Lower leg skin (tissue), 4 donors: ENCODE measurements around the gene APPL1. TPM values are rescaled to one million over a fixed set of nuclear protein-coding genes. Genes with fewer than 3 reads are reported as not detected.

ENCODE experiments used
- DNase-seq, 2 donors: peaks; one replicate each; pipeline ENCODE4 v3.0.0-alpha.2; 2019; ENCODE audit warnings: low spot score in 2 of 2
- H3K4me3 ChIP-seq: fragments of 200-600 bp; sonication (generic); 2 replicates; pipeline ENCODE4 v1.5.1; 2017; ENCODE audit warnings: mild to moderate bottlenecking, low read depth; ENCODE audit not compliant: poor library complexity, severe bottlenecking
- POLR2A ChIP-seq, 2 donors: fragments of 450-650 bp; IDR thresholded peaks; one replicate each; pipeline ENCODE4 v1.6.1; 2016 to 2017; ENCODE audit warnings: antibody characterized with exemption in 2 of 2, mild to moderate bottlenecking in 1 of 2, moderate library complexity in 1 of 2
- WGBS, 2 donors: methylation state at CpG; one replicate each; pipeline ENCODE4 v1.1.5; 2018; 5-methylcytosine and 5-hydroxymethylcytosine counted together
- intact Hi-C: fragments of 100-400 bp; cut with DNase I; formaldehyde crosslinking; loops from one replicate; pipeline ENCODE4 v1.15.0; 2023; ENCODE audit warnings: low total_unique reads
- total RNA-seq, 4 donors: library from RNA; depleted of rRNA; stranded (reverse); fragments of >200 nt; gene quantifications; one replicate each; pipeline ENCODE4 v1.1.0, GENCODE V29; 2016
- TF ChIP-seq, protein P1 (sequence below), 3 donors: fragments of 450-650 bp; IDR thresholded peaks; one replicate each; pipeline ENCODE4 v1.5.1; 2016; ENCODE audit warnings: antibody characterized with exemption in 3 of 3, mild to moderate bottlenecking in 3 of 3, moderate library complexity in 2 of 3

APPL1 gene
- total RNA-seq, 4 donors from 2014 or later = 41.8 to 49.0 (median 44.5) TPM

DNA sequence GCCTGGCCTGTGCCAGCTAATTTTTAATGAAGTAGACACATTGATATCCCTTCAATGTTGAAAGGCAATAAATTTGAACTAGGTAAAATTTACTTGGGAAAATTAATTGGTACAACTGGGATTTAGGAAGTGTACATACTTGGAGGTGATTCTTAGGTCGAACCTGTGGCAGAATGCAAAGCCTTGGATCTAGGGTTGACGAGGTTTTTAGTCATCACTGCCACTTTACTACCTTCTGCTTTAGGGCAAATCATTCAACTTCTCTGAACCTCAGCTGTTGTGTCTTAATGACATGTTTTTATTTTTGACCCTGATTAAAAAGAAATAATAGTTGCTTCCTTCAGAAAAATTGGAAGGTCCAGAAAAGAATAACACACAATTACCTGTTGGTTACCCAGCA lies 2.5 kb downstream of the APPL1 start:
- no peak overlapping the region for H3K4me3 ChIP-seq
- no peak for DNase-seq
- intact Hi-C loops = no loop called here
- no peak for TF ChIP-seq POLR2A (IDR thresholded peaks at IDR 0.05)
- TF ChIP-seq, protein P1, sequence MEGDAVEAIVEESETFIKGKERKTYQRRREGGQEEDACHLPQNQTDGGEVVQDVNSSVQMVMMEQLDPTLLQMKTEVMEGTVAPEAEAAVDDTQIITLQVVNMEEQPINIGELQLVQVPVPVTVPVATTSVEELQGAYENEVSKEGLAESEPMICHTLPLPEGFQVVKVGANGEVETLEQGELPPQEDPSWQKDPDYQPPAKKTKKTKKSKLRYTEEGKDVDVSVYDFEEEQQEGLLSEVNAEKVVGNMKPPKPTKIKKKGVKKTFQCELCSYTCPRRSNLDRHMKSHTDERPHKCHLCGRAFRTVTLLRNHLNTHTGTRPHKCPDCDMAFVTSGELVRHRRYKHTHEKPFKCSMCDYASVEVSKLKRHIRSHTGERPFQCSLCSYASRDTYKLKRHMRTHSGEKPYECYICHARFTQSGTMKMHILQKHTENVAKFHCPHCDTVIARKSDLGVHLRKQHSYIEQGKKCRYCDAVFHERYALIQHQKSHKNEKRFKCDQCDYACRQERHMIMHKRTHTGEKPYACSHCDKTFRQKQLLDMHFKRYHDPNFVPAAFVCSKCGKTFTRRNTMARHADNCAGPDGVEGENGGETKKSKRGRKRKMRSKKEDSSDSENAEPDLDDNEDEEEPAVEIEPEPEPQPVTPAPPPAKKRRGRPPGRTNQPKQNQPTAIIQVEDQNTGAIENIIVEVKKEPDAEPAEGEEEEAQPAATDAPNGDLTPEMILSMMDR (IDR thresholded peaks at IDR 0.05) = no peak
- WGBS, 2 donors = 47 to 68% methylated on average over 2 of the region's 2 CpGs

DNA sequence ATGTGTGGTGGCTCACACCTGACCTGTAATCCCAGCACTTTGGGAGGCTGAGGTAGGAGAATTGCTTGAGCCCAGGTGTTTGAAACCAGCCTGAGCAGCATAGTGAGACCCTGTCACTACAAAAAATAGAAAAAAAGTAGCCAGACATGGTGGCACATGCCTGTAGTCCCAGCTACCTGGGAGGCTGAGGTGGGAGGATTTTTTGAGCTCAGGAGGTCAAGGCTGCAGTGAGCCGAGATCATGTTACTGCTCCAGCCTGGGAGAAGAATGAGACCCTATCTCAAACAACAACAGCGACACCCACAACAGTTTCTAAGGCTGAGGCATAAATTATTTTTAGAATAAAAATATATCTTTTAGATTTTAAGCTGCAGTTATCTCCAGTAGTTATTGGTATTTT lies 6.3 kb downstream of the APPL1 start:
- no peak for DNase-seq
- intact Hi-C loops = no loop called here
- WGBS, 2 donors = 89 to 91% methylated on average over 2 of the region's 2 CpGs
- TF ChIP-seq, protein P1 (IDR thresholded peaks at IDR 0.05) = no peak
- no peak for TF ChIP-seq POLR2A (IDR thresholded peaks at IDR 0.05)
- H3K4me3 ChIP-seq = no peak overlapping the region

DNA sequence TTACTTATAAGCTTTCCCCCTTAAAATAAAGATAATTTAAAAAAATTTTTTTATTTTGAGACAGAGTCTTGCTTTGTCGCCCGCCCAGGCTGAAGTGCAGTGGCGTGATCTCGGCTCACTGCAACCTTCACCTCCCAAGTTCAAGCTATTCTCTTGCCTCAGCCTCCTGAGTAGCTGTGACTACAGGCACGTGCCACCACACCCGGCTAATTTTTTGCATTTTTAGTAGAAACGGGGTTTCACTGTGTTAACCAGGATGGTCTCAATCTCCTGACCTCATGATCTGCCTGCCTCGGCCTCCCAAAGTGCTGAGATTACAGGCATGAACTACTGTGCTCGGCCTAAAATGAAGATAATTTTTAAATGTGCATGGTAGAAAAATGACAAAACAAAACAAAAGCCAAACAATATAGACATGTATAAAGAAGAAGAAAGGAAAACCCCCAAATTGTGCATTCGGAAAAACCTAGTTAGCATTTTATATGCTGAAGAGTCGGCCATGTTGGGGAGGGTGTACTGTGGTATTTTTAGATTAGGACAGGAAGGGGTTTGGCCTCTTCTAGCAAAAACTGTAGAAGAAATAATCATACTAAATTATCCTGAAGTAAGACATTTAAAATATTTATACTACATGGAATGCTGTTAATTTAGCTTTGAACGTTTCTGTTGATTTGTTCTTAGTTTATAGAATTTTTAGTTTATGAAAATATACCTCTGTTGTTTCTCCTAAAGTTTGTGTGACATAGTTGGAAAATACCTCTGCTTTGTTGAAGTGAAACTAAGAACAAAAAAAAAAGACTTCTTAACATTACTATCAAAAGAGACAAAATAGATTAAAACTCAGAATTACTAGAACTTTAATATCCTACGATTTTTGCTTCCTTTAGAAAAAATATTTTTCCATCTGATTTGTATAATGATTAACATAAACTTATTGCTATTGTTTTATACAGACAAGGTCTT lies 7.4 kb downstream of the APPL1 start:
- no peak overlapping the region for H3K4me3 ChIP-seq
- 91% methylated on average over 13 of the region's 13 CpGs for WGBS, 2 donors
- intact Hi-C loops = no loop called here
- TF ChIP-seq POLR2A (IDR thresholded peaks at IDR 0.05) = no peak
- TF ChIP-seq, protein P1 (IDR thresholded peaks at IDR 0.05) = no peak
- DNase-seq = no peak

DNA sequence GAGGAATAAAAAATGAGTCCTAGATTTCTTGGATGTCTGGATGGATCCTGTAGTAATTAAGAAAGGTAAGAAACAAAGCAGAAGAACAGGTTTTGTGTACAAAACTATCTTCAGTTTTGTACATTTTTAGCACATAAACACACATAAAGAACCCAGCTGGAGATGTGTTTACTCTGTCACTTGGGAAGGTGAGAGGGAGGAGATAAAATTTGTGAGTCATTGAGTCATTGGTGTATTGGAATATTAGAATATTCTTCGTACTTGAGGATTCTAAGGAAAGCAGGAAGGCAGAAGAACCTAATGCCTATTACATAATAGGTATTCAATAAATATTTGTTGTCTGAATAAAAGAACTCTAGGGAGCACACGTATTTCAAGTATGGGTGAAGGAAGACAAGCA lies 17.4 kb downstream of the APPL1 start:
- 75 to 88% methylated on average over 2 of the region's 2 CpGs for WGBS, 2 donors
- no peak for DNase-seq
- TF ChIP-seq, protein P1 (IDR thresholded peaks at IDR 0.05) = no peak
- no peak for TF ChIP-seq POLR2A (IDR thresholded peaks at IDR 0.05)
- intact Hi-C loops = no loop called here
- no peak overlapping the region for H3K4me3 ChIP-seq

DNA sequence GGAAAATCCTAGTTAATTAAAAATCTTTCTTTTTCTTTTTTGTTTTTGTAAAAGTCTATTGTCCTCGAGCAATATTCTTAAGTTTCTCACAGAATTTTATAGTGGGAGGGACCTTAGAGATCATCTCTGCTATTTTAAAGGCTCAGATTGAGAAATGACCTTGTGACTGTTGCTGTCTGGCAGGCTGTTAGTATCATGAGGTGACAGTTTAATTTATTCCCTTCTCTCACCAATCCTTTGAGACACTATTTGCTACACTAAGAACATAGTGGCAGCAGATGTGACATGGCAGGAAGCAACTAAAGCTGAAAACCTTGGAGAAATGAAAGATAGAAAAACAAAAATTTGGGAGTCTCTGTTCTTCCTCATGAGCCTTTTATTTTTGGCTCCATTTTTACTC lies 24.9 kb downstream of the APPL1 start:
- intact Hi-C loops = no loop called here

More for the DNA sequence above, 24.9 kb downstream of the APPL1 start:
- 59 to 73% methylated on average over 1 of the region's 1 CpG for WGBS, 2 donors
- TF ChIP-seq, protein P1 (IDR thresholded peaks at IDR 0.05) = no peak
- TF ChIP-seq POLR2A (IDR thresholded peaks at IDR 0.05) = no peak
- peak in 1 of 2 donors; percentile 46 for DNase-seq
- no peak overlapping the region for H3K4me3 ChIP-seq
